Forelimb muscle (tissue), 1 donor: ENCODE measurements around the gene TRAF2. TPM values are rescaled to one million over a fixed set of nuclear protein-coding genes. Genes with fewer than 3 reads are reported as not detected.

ENCODE experiments used
- DNase-seq: peaks from one replicate; pipeline ENCODE4 v3.0.0-alpha.2; 2013; ENCODE audit warnings: low read depth
- polyA plus RNA-seq: library from polyadenylated mRNA; unstranded; fragments of 120-200 nt; gene quantifications from one replicate; pipeline ENCODE4 v1.2.1, GENCODE V29; 2013; ENCODE audit not compliant: insufficient read length

TRAF2 gene
- polyA plus RNA-seq, 1 donor: 11.0 TPM

- no peak for DNase-seq
Measured at GRCh38 chr9:136847088-136847825, 39.1 kb upstream of the TRAF2 start.

- no peak for DNase-seq
Measured at GRCh38 chr9:136847826-136848392, 38.4 kb upstream of the TRAF2 start.

GRCh38 chr9:136848393-136849037, 37.8 kb upstream of the TRAF2 start:
- no peak for DNase-seq

- DNase-seq: peak; percentile 99
Measured at GRCh38 chr9:136849038-136849959, 37.0 kb upstream of the TRAF2 start, which contains the start of gene PHPT1. TSS of gene PHPT1 (plus strand) at chr9:136849409. CDS start at chr9:136849431, 22 bp downstream.

GRCh38 chr9:136849960-136850865, 36.1 kb upstream of the TRAF2 start:
- no peak for DNase-seq

GRCh38 chr9:136850866-136851775, 35.2 kb upstream of the TRAF2 start:
- no peak for DNase-seq

- DNase-seq: no peak
Measured at GRCh38 chr9:136851941-136852663, 34.2 kb upstream of the TRAF2 start, which contains the start of gene MAMDC4. TSS of gene MAMDC4 (plus strand) at chr9:136852346. CDS start at chr9:136852417, 71 bp downstream.

- DNase-seq: no peak
Measured at GRCh38 chr9:136852664-136853595, 33.4 kb upstream of the TRAF2 start.

GRCh38 chr9:136853596-136854112, 32.7 kb upstream of the TRAF2 start:
- DNase-seq: no peak

- DNase-seq: no peak
Measured at GRCh38 chr9:136854113-136854841, 32.0 kb upstream of the TRAF2 start.

- no peak for DNase-seq
Measured at GRCh38 chr9:136854842-136855460, 31.4 kb upstream of the TRAF2 start.

GRCh38 chr9:136855461-136856078, 30.7 kb upstream of the TRAF2 start:
- DNase-seq: no peak

- no peak for DNase-seq
Measured at GRCh38 chr9:136856079-136856476, 30.2 kb upstream of the TRAF2 start.

GRCh38 chr9:136856541-136857141, 29.7 kb upstream of the TRAF2 start:
- no peak for DNase-seq

- DNase-seq: no peak
Measured at GRCh38 chr9:136857166-136857565, 29.1 kb upstream of the TRAF2 start.
